ENCODE results near the gene CUEDC1. TPM values are rescaled to one million over a fixed set of nuclear protein-coding genes. Genes with fewer than 3 reads are reported as not detected.

Gene CUEDC1
- total and polyA plus RNA-seq, 4 donors = 19.7 to 55.7 (median 29.2) TPM

DNA sequence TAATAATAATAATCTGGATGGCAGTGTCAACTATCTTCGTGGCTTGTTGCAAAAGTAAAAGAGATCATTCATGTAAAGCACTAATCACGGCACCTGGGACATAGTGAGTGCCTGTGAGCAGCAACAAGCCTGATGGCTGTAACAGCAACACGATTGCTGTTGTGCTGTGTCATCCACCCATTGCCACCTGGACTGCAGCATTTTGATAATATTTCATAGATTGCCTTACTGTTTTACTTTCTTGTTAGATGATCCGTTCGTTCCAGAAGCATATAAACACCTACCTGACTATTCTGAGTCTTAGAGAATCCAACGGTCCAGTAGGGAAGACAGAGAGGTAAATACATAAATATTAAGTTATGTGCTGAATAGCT is 102.3 kb downstream of the CUEDC1 start:
- DNase-seq (no peak), ATAC-seq (ENCODE audit: insufficient read depth, low FRiP score) (no peak)
- Histone ChIP-seq H3K27ac (ENCODE audit: low read depth in 1 of 2, low read length in 1 of 2) (peak overlapping the region in 1 of 2 donors; percentile 90), H3K27me3 (ENCODE audit: control insufficient read depth in 3 of 3, insufficient read depth in 3 of 3, low read length in 2 of 3) (no peaks in the 10 kb centered on the region), H3K4me3 (no peak overlapping the region), H3K4me1 (ENCODE audit: control insufficient read depth in 5 of 5, insufficient read depth in 5 of 5, low read length in 5 of 5) (peaks cover 10 to 22% (median 15%) of the 10 kb centered on the region in 5 donors), H3K36me3 (ENCODE audit: control insufficient read depth in 4 of 4, insufficient read depth in 4 of 4, low read length in 4 of 4) (no peaks in the 10 kb centered on the region), H3K9me3 (ENCODE audit: control insufficient read depth in 4 of 4, insufficient read depth in 3 of 4, low read length in 3 of 4) (no peaks in the 10 kb centered on the region), H3K9ac (ENCODE audit: insufficient read depth in 1 of 2, low read length in 2 of 2) (no peak overlapping the region)
- WGBS, 2 donors = 68 to 70% methylated on average over 6 of the region's 6 CpGs
- TF ChIP-seq CTCF (IDR thresholded peaks at IDR 0.05; ENCODE audit: control extremely low read depth, extremely low read depth) = no peak

GRCh38 chr17:57852092-57852954 is 102.9 kb downstream of the CUEDC1 start:
- Histone ChIP-seq H3K9me3 (ENCODE audit: control insufficient read depth in 4 of 4, insufficient read depth in 3 of 4, low read length in 3 of 4) (no peaks in the 10 kb centered on the region), H3K27ac (ENCODE audit: low read depth in 1 of 2, low read length in 1 of 2) (peak overlapping the region; percentile 26 to 93), H3K9ac (ENCODE audit: insufficient read depth in 1 of 2, low read length in 2 of 2) (no peak overlapping the region), H3K4me3 (no peak overlapping the region), H3K27me3 (ENCODE audit: control insufficient read depth in 3 of 3, insufficient read depth in 3 of 3, low read length in 2 of 3) (no peaks in the 10 kb centered on the region), H3K4me1 (ENCODE audit: control insufficient read depth in 5 of 5, insufficient read depth in 5 of 5, low read length in 5 of 5) (peaks cover 10 to 21% (median 15%) of the 10 kb centered on the region in 5 donors), H3K36me3 (ENCODE audit: control insufficient read depth in 4 of 4, insufficient read depth in 4 of 4, low read length in 4 of 4) (no peaks in the 10 kb centered on the region)
- 49% methylated on average over 9 of the region's 9 CpGs for WGBS, 2 donors
- ATAC-seq (ENCODE audit: insufficient read depth, low FRiP score) = no peak
- TF ChIP-seq CTCF (IDR thresholded peaks at IDR 0.05; ENCODE audit: control extremely low read depth, extremely low read depth) = no peak
- no peak for DNase-seq

- DNase-seq (peak; percentile 99 to 100 (median 99)), ATAC-seq (ENCODE audit: insufficient read depth, low FRiP score) (peak; percentile 98)
- Histone ChIP-seq H3K36me3 (ENCODE audit: control insufficient read depth in 4 of 4, insufficient read depth in 4 of 4, low read length in 4 of 4) (peaks cover 0 to 1% (median 1%) of the 10 kb centered on the region in 4 donors), H3K27me3 (ENCODE audit: control insufficient read depth in 3 of 3, insufficient read depth in 3 of 3, low read length in 2 of 3) (no peaks in the 10 kb centered on the region), H3K4me1 (ENCODE audit: control insufficient read depth in 5 of 5, insufficient read depth in 5 of 5, low read length in 5 of 5) (peaks cover 10 to 21% (median 15%) of the 10 kb centered on the region in 5 donors), H3K9ac (ENCODE audit: insufficient read depth in 1 of 2, low read length in 2 of 2) (peak within 1 kb of the TSS; percentile 74 to 95), H3K9me3 (ENCODE audit: control insufficient read depth in 4 of 4, insufficient read depth in 3 of 4, low read length in 3 of 4) (no peaks in the 10 kb centered on the region), H3K4me3 (peak within 1 kb of the TSS; percentile 92), H3K27ac (ENCODE audit: low read depth in 1 of 2, low read length in 1 of 2) (peak within 1 kb of the TSS; percentile 93 to 95)
- no peak for TF ChIP-seq CTCF (IDR thresholded peaks at IDR 0.05; ENCODE audit: control extremely low read depth, extremely low read depth)
- 0 to 1% methylated on average over 57 of the region's 57 CpGs for WGBS, 2 donors
Measured at GRCh38 chr17:57849874-57850754, 105.1 kb downstream of the CUEDC1 start, which contains the start of gene MRPS23. Gene MRPS23, minus strand, starts transcription at chr17:57850044. Its CDS starts 34 bp downstream, at chr17:57850010.

All from lung (tissue), 12 donors.